GM23248 (cell line): ENCODE results near the gene CLK3. TPM values are rescaled to one million over a fixed set of nuclear protein-coding genes. Genes with fewer than 3 reads are reported as not detected.

Source experiments
- DNase-seq: peaks from one replicate; pipeline ENCODE4 v3.0.0-alpha.2; 2015
- H2AFZ ChIP-seq: fragments of 200-600 bp; sonication (generic); 2 replicates; pipeline ENCODE4 v1.6.1; 2016; ENCODE audit warnings: antibody characterized with exemption
- H3F3A ChIP-seq: fragments of 200-600 bp; sonication (generic); 2 replicates; pipeline ENCODE4 v1.6.1; 2016; ENCODE audit warnings: mild to moderate bottlenecking, antibody characterized with exemption, mixed run types; ENCODE audit not compliant: insufficient read depth
- H3K27ac ChIP-seq: fragments of 200-600 bp; sonication (generic); 2 replicates; pipeline ENCODE4 v1.5.1; 2016; ENCODE audit warnings: mild to moderate bottlenecking
- H3K27me3 ChIP-seq: fragments of 200-600 bp; sonication (generic); replicated peaks from 2 replicates; pipeline ENCODE4 v1.6.1; 2016; ENCODE audit warnings: mild to moderate bottlenecking; ENCODE audit not compliant: insufficient read depth
- H3K36me3 ChIP-seq: fragments of 200-600 bp; sonication (generic); 2 replicates; pipeline ENCODE4 v1.6.1; 2016; ENCODE audit warnings: low read depth, mild to moderate bottlenecking
- H3K4me1 ChIP-seq: fragments of 200-600 bp; sonication (generic); 2 replicates; pipeline ENCODE4 v1.6.1; 2016; ENCODE audit warnings: mild to moderate bottlenecking; ENCODE audit not compliant: insufficient read depth
- H3K4me2 ChIP-seq: fragments of 200-600 bp; sonication (generic); one replicate; pipeline ENCODE4 v1.6.1; 2016; ENCODE audit warnings: mild to moderate bottlenecking; ENCODE audit not compliant: unreplicated experiment
- H3K4me3 ChIP-seq: fragments of 200-600 bp; sonication (generic); 2 replicates; pipeline ENCODE4 v1.5.1; 2016; ENCODE audit warnings: mild to moderate bottlenecking
- H3K79me2 ChIP-seq: fragments of 200-600 bp; sonication (generic); 2 replicates; pipeline ENCODE4 v1.6.1; 2016; ENCODE audit warnings: mild to moderate bottlenecking; ENCODE audit not compliant: insufficient read depth
- H3K9ac ChIP-seq: fragments of 200-600 bp; sonication (generic); 2 replicates; pipeline ENCODE4 v1.6.1; 2016; ENCODE audit warnings: mild to moderate bottlenecking
- H3K9me2 ChIP-seq: fragments of 200-600 bp; sonication (generic); 2 replicates; pipeline ENCODE4 v1.6.1; 2016; ENCODE audit warnings: mixed run types, mild to moderate bottlenecking, moderate library complexity; ENCODE audit not compliant: insufficient read depth
- H3K9me3 ChIP-seq: fragments of 200-600 bp; sonication (generic); one replicate; pipeline ENCODE4 v1.6.1; 2017; ENCODE audit warnings: low read depth
- H4K20me1 ChIP-seq: fragments of 200-600 bp; sonication (generic); 2 replicates; pipeline ENCODE4 v1.6.0; 2016; ENCODE audit not compliant: insufficient read depth
- EZH2 ChIP-seq: fragments of 200-600 bp; sonication (generic); IDR thresholded peaks from 2 replicates; pipeline ENCODE4 v1.6.1; 2018; ENCODE audit warnings: antibody characterized with exemption, mild to moderate bottlenecking; ENCODE audit not compliant: insufficient read depth, poor library complexity, severe bottlenecking
- EZH2phosphoT487 ChIP-seq: fragments of 200-600 bp; sonication (generic); IDR thresholded peaks from 2 replicates; pipeline ENCODE4 v1.6.1; 2018; ENCODE audit warnings: antibody characterized with exemption, moderate library complexity, mild to moderate bottlenecking, low read depth; ENCODE audit not compliant: insufficient read depth
- WGBS, 2 experiments: methylation state at CpG; one replicate each; pipeline ENCODE4 v1.1.6; 2015 to 2017; ENCODE audit warnings: low lambda C conversion rate in 2 of 2, low coverage in 1 of 2; ENCODE audit errors: missing lambda C conversion rate in 2 of 2; 5-methylcytosine and 5-hydroxymethylcytosine counted together
- in situ Hi-C: fragments of 300-500 bp; cut with MboI; formaldehyde crosslinking; loops from 2 replicates; pipeline ENCODE4 v1.15.0; 2020
- polyA plus RNA-seq: library from polyadenylated mRNA; unstranded; fragments of >200 nt; fragmentation: Nextera tagmentation; extraction: Ambion mirVana; gene quantifications from 2 replicates; pipeline ENCODE4 v1.2.1, GENCODE V29; 2016
- total RNA-seq: library from RNA; depleted of rRNA; stranded (reverse); fragments of >200 nt; shearing (Covaris generic); gene quantifications from 2 replicates; pipeline ENCODE4 v1.2.3, GENCODE V29; 2014

The CLK3 gene
- total and polyA plus RNA-seq, 2 experiments from 2014 or later: 41.9 to 67.9 TPM

GRCh38 chr15:74610302-74610951 lies 5.2 kb upstream of the CLK3 start:
- Histone ChIP-seq H3F3A (peaks cover 7% of the 10 kb centered on the region), H3K9me2 (no peaks in the 10 kb centered on the region), H3K79me2 (no peaks in the 10 kb centered on the region), H2AFZ (no peak overlapping the region), H3K4me1 (peaks cover 4% of the 10 kb centered on the region; the same call in 1 of the 2 replicates), H4K20me1 (no peaks in the 10 kb centered on the region), H3K4me3 (no peak overlapping the region), H3K36me3 (no peaks in the 10 kb centered on the region), H3K4me2 (no peak overlapping the region), H3K9me3 (no peaks in the 10 kb centered on the region), H3K27ac (no peak overlapping the region), H3K27me3 (no peaks in the 10 kb centered on the region), H3K9ac (no peak overlapping the region)
- WGBS, 2 experiments: 52 to 60% methylated on average over 7 of the region's 7 CpGs
- TF ChIP-seq EZH2 (no peak), EZH2phosphoT487 (no peak)
- in situ Hi-C loops: no loop called here
- no peak for DNase-seq

GRCh38 chr15:74611341-74611740 lies 4.3 kb upstream of the CLK3 start:
- in situ Hi-C loops: no loop called here
- no peaks in the 10 kb centered on the region for H4K20me1 ChIP-seq

GRCh38 chr15:74611834-74612233 lies 3.8 kb upstream of the CLK3 start:
- no peak for TF ChIP-seq EZH2
- no peak for TF ChIP-seq EZH2phosphoT487
- no peaks in the 10 kb centered on the region for H3K27me3 ChIP-seq
- peaks cover 16% of the 10 kb centered on the region for H3F3A ChIP-seq
- H3K4me3 ChIP-seq: no peak overlapping the region
- WGBS, 2 experiments: 79 to 87% methylated on average over 6 of the region's 6 CpGs
- H3K4me1 ChIP-seq: peaks cover 6% of the 10 kb centered on the region
- no peak overlapping the region for H2AFZ ChIP-seq
- H3K9me3 ChIP-seq: no peaks in the 10 kb centered on the region
- no peak overlapping the region for H3K9ac ChIP-seq
- H3K27ac ChIP-seq: no peak overlapping the region
- H3K36me3 ChIP-seq: no peaks in the 10 kb centered on the region
- no peaks in the 10 kb centered on the region for H3K9me2 ChIP-seq
- no peak overlapping the region for H3K4me2 ChIP-seq
- H4K20me1 ChIP-seq: peaks cover 2% of the 10 kb centered on the region
- no peak for DNase-seq
- in situ Hi-C loops: no loop called here
- H3K79me2 ChIP-seq: peaks cover 12% of the 10 kb centered on the region

More at GRCh38 chr15:74611341-74611740, 4.3 kb upstream of the CLK3 start:
- Histone ChIP-seq H3K79me2 (peaks cover 7% of the 10 kb centered on the region), H3K36me3 (no peaks in the 10 kb centered on the region), H3K4me2 (no peak overlapping the region), H2AFZ (no peak overlapping the region), H3K27ac (no peak overlapping the region), H3K4me3 (no peak overlapping the region), H3F3A (peaks cover 12% of the 10 kb centered on the region), H3K27me3 (no peaks in the 10 kb centered on the region), H3K9me3 (no peaks in the 10 kb centered on the region), H3K9me2 (no peaks in the 10 kb centered on the region), H3K4me1 (peaks cover 4% of the 10 kb centered on the region; the same call in 1 of the 2 replicates), H3K9ac (no peak overlapping the region)
- no peak for TF ChIP-seq EZH2
- 79 to 85% methylated on average over 11 of the region's 11 CpGs for WGBS, 2 experiments
- no peak for DNase-seq

GRCh38 chr15:74612677-74613076 lies 3.0 kb upstream of the CLK3 start:
- peaks cover 24% of the 10 kb centered on the region for H3F3A ChIP-seq
- H3K9ac ChIP-seq: no peak overlapping the region
- no peak overlapping the region for H2AFZ ChIP-seq
- H3K27me3 ChIP-seq: no peaks in the 10 kb centered on the region
- no peak for DNase-seq
- no peaks in the 10 kb centered on the region for H3K36me3 ChIP-seq
- H3K4me1 ChIP-seq: peaks cover 14% of the 10 kb centered on the region
- H3K4me2 ChIP-seq: no peak overlapping the region
- WGBS, 2 experiments: 64 to 73% methylated on average over 2 of the region's 2 CpGs
- H3K79me2 ChIP-seq: peaks cover 21% of the 10 kb centered on the region
- TF ChIP-seq EZH2 (no peak), EZH2phosphoT487 (no peak)
- H4K20me1 ChIP-seq: peaks cover 5% of the 10 kb centered on the region
- in situ Hi-C loops: no loop called here
- no peaks in the 10 kb centered on the region for H3K9me3 ChIP-seq
- no peak overlapping the region for H3K27ac ChIP-seq
- H3K9me2 ChIP-seq: no peaks in the 10 kb centered on the region
- H3K4me3 ChIP-seq: no peak overlapping the region
